Measurements from ENCODE around the gene VN1R5.

VN1R5 gene

DNA sequence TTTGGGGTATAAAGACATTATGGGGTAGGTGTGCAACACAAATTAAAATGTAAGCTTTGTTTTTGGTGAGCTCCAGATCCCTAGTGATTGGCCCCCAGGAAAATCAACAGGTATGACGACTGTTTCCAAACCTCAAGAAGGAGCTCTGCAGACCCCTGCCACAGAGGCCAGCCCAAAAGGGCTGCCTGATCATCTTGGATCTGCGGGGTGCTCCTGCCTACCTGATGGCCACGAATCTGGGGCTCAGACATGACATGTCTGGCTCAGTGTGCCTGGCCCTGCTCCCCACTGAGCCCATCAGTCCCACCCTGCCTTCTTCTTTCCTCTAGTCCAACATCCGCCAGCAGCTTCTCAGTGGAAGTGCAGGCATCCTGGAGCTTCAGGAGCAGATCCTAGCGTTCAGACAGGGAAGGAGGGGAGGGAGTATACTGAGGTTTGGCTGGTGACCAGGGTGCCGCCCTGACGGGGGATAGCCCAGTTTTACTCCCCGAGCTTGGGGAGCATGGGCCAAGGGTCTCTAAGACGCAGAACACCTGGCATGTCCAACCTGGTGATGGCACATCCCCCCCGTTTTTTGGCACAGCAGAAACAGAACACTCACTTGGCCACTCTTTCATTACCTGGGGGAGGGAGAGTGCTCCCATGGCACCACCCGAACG lies 44.0 kb downstream of the VN1R5 start:
- Mint-ChIP-seq H3K36me3 (ENCODE audit: low read depth) (peaks cover 12% of the 10 kb centered on the region), H3K4me1 (ENCODE audit: low read depth) (peaks cover 4% of the 10 kb centered on the region), H3K27ac (no peak overlapping the region), H3K27me3 (ENCODE audit: low read depth) (no peaks in the 10 kb centered on the region), H3K9me3 (no peaks in the 10 kb centered on the region), H3K4me3 (no peak overlapping the region)
- DNase-seq (ENCODE audit: low spot score), result no peak

DNA sequence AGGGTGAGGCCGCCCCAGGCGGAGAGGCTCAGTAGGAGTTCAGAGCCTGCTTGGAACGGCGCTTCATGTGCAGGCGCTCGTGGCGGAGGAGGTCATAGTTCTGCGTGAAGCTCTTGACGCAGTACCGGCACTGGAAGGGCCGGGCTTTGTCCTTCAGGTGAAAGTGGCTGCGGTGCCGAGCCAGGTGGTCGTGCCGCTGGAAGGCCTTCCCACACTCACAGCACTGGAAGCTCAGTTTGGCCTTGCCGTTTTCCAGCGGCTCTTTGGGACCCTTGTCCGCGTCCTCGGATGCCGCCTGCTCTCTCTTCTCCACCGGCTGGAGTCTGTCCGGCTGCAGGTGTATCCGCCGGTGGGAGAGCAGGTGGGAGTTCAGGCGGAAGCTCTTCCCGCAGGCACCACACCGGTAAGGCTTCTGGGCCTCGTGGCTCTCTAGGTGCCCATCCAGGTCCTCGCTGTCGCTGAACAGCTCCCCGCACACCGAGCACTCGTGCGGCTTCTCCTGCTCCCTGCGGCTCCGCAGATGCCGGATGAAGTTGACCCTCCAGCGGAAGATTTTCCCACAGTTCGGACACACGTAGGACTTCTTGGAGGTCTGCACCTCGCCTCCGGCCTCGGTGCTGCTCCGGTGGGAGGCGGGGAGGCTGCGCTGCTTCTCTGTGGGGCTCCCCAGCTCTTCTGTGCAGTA lies 44.8 kb downstream of the VN1R5 start:
- Mint-ChIP-seq H3K36me3 (ENCODE audit: low read depth) (peaks cover 14% of the 10 kb centered on the region), H3K4me3 (no peak overlapping the region)

DNA sequence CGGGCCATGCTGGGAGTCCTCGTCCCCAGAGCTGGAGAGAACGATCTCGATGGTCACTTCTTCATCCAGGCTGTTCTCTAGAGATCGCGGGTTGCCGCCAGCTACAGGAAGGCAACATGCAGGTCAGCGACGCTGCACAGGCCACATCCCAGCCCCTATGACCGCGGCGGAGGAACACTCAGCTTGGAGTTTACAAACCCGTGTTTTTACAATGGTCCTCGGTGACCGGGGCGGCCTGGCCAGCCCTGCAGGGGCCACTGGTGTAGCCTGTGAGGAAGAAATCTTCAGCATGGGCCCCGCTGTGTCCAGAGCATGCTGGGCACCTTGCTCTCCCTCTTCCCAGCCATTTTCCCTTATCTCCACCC lies 45.3 kb downstream of the VN1R5 start:
- DNase-seq (ENCODE audit: low spot score), result no peak
- Mint-ChIP-seq H3K4me3 (no peak overlapping the region), H3K36me3 (ENCODE audit: low read depth) (peaks cover 14% of the 10 kb centered on the region), H3K4me1 (ENCODE audit: low read depth) (peaks cover 4% of the 10 kb centered on the region), H3K27ac (no peak overlapping the region), H3K27me3 (ENCODE audit: low read depth) (no peaks in the 10 kb centered on the region), H3K9me3 (no peaks in the 10 kb centered on the region)

More for the DNA sequence above, 44.8 kb downstream of the VN1R5 start:
- Mint-ChIP-seq H3K9me3 (no peaks in the 10 kb centered on the region), H3K27ac (no peak overlapping the region), H3K27me3 (ENCODE audit: low read depth) (no peaks in the 10 kb centered on the region), H3K4me1 (ENCODE audit: low read depth) (peaks cover 4% of the 10 kb centered on the region)
- DNase-seq (ENCODE audit: low spot score), result no peak

DNA sequence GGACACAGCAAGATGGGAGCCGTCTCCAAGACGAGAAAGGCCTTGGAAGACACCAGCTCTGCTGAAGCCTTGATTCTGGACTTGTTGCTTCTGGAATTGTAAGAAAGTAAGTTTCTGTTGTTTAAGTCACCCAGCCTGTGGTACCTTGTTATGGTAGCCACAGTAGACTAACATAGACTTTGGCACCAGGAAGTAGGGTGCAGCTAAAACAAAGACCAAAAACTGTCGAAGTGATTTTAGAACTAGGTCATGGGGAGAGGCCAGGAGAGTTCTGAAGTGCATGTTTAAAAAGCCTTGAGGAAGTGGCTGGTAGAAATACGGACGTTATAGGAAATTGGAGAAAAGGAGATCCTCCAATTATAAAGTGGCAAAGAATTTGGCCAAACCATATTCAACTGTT lies 47.3 kb downstream of the VN1R5 start:
- Mint-ChIP-seq H3K9me3 (no peaks in the 10 kb centered on the region), H3K4me1 (ENCODE audit: low read depth) (no peaks in the 10 kb centered on the region), H3K27ac (no peak overlapping the region), H3K27me3 (ENCODE audit: low read depth) (no peaks in the 10 kb centered on the region), H3K4me3 (no peak overlapping the region), H3K36me3 (ENCODE audit: low read depth) (peaks cover 17% of the 10 kb centered on the region)
- no peak for DNase-seq (ENCODE audit: low spot score)

DNA sequence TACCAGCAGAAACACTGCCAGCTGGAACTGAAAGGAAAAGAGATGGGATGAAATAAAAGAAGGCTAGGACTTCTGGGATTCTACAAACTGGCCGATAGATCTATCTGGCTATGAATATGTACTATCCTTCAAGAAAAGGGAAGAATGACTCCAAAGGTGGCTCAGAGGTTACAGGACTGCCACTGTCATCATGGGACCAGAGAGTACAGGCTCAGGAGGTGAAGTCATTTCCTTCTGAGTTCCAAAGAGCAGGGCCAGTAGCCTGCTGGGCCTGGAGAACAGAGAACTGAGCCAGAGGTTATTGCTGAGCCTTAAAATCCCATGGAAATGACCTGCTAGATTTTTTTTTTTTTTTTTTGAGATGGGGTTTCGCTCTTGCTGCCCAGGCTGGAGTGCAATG lies 48.2 kb downstream of the VN1R5 start:
- no peaks in the 10 kb centered on the region for H3K4me1 Mint-ChIP-seq (ENCODE audit: low read depth)
- H3K4me3 Mint-ChIP-seq, result no peak overlapping the region
- no peaks in the 10 kb centered on the region for H3K27me3 Mint-ChIP-seq (ENCODE audit: low read depth)
- H3K36me3 Mint-ChIP-seq (ENCODE audit: low read depth), result peaks cover 18% of the 10 kb centered on the region
- no peak overlapping the region for H3K27ac Mint-ChIP-seq
- DNase-seq (ENCODE audit: low spot score), result no peak
- H3K9me3 Mint-ChIP-seq, result no peaks in the 10 kb centered on the region
